PC-9 (cell line): Measurements from ENCODE around the gene PCNA. TPM values are rescaled to one million over a fixed set of nuclear protein-coding genes. Genes with fewer than 3 reads are reported as not detected.

Source experiments
- total RNA-seq: library from RNA; stranded (reverse); gene quantifications from 2 replicates; pipeline ENCODE4 v1.2.3, GENCODE V29; 2021

Gene PCNA
- total RNA-seq, 1 experiment from 2014 or later = 207 TPM

Other genes starting within 250 kb of the PCNA start
- 20.4 and 22.3 TPM in 2 replicates for gene SLC23A2, start 118.4 kb downstream of the PCNA start, total RNA-seq
- 73.1 and 94.3 TPM in 2 replicates for gene TMEM230, start 6.9 kb downstream of the PCNA start, total RNA-seq
- gene CDS2, start 7.0 kb upstream of the PCNA start, total RNA-seq = 37.0 and 42.8 TPM in 2 replicates
- gene PROKR2, start 197.0 kb upstream of the PCNA start, total RNA-seq = not detected in 2 replicates